ENCODE data around the gene ADCY2. TPM values are rescaled to one million over a fixed set of nuclear protein-coding genes. Genes with fewer than 3 reads are reported as not detected.

The ADCY2 gene
- total and polyA plus RNA-seq, 2 experiments from 2014 or later: 23.8 to 74.9 TPM

DNA sequence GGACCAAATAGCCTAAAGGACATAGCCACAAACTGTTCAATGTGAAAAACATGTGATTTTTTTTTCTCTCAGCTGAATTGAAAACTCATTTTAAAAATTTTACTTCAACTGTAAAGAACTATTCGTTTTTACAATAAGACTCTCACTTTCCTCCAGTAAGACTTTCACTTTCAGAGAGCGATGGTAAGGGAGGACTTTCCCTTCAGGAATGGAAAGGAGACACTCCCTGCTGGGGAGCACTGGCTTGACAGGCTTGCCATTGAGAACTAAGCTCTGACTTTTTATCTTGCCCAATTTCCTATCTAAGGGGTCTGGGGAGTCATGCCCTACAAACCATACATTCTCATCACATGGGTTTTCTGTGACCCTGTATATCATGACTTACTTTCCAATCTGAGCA lies 268.3 kb downstream of the ADCY2 start:
- H3K27ac ChIP-seq (ENCODE audit: low read depth): no peak overlapping the region
- H3K27ac Mint-ChIP-seq: peak overlapping the region; percentile 26; the same call in 1 of the 2 replicates
- no peak overlapping the region for H3K4me2 ChIP-seq
- no peak overlapping the region for H2AFZ ChIP-seq
- H3K4me1 Mint-ChIP-seq: peaks cover 35% of the 10 kb centered on the region
- H3K79me2 ChIP-seq (replicated peaks; ENCODE audit: insufficient read depth): peaks cover 10% of the 10 kb centered on the region; the same call in 1 of the 2 replicates
- DNase-seq (ENCODE audit: low spot score): no peak
- H3F3A ChIP-seq (replicated peaks; ENCODE audit: low read depth): no peaks in the 10 kb centered on the region
- TF ChIP-seq, protein P1, sequence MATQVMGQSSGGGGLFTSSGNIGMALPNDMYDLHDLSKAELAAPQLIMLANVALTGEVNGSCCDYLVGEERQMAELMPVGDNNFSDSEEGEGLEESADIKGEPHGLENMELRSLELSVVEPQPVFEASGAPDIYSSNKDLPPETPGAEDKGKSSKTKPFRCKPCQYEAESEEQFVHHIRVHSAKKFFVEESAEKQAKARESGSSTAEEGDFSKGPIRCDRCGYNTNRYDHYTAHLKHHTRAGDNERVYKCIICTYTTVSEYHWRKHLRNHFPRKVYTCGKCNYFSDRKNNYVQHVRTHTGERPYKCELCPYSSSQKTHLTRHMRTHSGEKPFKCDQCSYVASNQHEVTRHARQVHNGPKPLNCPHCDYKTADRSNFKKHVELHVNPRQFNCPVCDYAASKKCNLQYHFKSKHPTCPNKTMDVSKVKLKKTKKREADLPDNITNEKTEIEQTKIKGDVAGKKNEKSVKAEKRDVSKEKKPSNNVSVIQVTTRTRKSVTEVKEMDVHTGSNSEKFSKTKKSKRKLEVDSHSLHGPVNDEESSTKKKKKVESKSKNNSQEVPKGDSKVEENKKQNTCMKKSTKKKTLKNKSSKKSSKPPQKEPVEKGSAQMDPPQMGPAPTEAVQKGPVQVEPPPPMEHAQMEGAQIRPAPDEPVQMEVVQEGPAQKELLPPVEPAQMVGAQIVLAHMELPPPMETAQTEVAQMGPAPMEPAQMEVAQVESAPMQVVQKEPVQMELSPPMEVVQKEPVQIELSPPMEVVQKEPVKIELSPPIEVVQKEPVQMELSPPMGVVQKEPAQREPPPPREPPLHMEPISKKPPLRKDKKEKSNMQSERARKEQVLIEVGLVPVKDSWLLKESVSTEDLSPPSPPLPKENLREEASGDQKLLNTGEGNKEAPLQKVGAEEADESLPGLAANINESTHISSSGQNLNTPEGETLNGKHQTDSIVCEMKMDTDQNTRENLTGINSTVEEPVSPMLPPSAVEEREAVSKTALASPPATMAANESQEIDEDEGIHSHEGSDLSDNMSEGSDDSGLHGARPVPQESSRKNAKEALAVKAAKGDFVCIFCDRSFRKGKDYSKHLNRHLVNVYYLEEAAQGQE (IDR thresholded peaks at IDR 0.05; ENCODE audit: unreplicated experiment): no peak
- no peak for TF ChIP-seq CREB1 (CRISPR knock-in tag; IDR thresholded peaks at IDR 0.05; ENCODE audit: low read depth)
- TF ChIP-seq NANOG (IDR thresholded peaks at IDR 0.05; ENCODE audit: borderline replicate concordance): no peak
- H3K27me3 ChIP-seq (ENCODE audit: insufficient read depth): no peaks in the 10 kb centered on the region
- no peak overlapping the region for H3K4me3 ChIP-seq
- ATAC-seq: no peak; the same call in 2 of the 3 replicates
- no peaks in the 10 kb centered on the region; the same call in 1 of the 2 replicates for H3K9me2 ChIP-seq (ENCODE audit: insufficient read depth)
- H3K36me3 Mint-ChIP-seq (ENCODE audit: low read depth): peaks cover 31% of the 10 kb centered on the region
- no peak overlapping the region for H3K4me3 Mint-ChIP-seq
- peaks cover 5% of the 10 kb centered on the region; the same call in 2 of the 3 replicates for H3K9me3 Mint-ChIP-seq
- peaks cover 7% of the 10 kb centered on the region for H3K27me3 Mint-ChIP-seq (ENCODE audit: insufficient read depth, low read depth, poor library complexity)
- H4K20me1 ChIP-seq (replicated peaks; ENCODE audit: insufficient read depth): no peaks in the 10 kb centered on the region
- peaks cover 17% of the 10 kb centered on the region for H3K4me1 ChIP-seq (ENCODE audit: insufficient read depth)
- H3K36me3 ChIP-seq (ENCODE audit: insufficient read depth): no peaks in the 10 kb centered on the region

DNA sequence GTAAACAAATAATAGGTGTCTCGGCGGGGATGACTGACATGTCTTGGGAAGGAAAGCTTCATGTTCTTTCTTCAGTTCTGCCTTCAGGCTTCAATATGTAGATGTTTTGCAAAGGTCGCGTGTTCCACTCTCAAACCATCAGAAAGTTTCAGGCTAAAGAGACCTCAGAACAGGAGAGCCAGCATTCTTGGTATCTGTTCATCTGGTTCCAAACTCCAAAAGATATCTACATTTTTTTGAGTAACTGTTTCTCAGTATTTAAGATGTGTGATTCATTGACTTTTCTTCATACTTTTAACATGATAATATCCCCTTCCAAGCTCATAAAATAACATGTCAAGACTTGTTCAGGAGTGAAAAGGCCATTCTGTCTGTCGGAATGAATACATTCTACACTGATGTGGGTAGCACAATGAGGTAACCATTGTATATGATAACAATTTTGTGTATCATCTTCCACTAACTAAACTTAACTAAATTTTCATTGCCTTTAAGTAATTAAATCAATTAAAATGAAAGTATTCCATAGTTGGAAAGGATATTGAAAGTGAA lies 271.4 kb downstream of the ADCY2 start:
- Histone ChIP-seq H3K4me3 (no peak overlapping the region), H2AFZ (no peak overlapping the region), H3K27me3 (ENCODE audit: insufficient read depth) (no peaks in the 10 kb centered on the region), H3K4me1 (ENCODE audit: insufficient read depth) (peaks cover 13% of the 10 kb centered on the region), H3F3A (replicated peaks; ENCODE audit: low read depth) (no peaks in the 10 kb centered on the region), H3K36me3 (ENCODE audit: insufficient read depth) (peaks cover 7% of the 10 kb centered on the region; the same call in 1 of the 2 replicates), H3K4me2 (no peak overlapping the region), H3K27ac (ENCODE audit: low read depth) (no peak overlapping the region), H3K79me2 (replicated peaks; ENCODE audit: insufficient read depth) (peaks cover 35% of the 10 kb centered on the region), H4K20me1 (replicated peaks; ENCODE audit: insufficient read depth) (no peaks in the 10 kb centered on the region), H3K9me2 (ENCODE audit: insufficient read depth) (no peaks in the 10 kb centered on the region; the same call in 1 of the 2 replicates)
- no peak overlapping the region for H3K27ac Mint-ChIP-seq
- H3K4me1 Mint-ChIP-seq: peaks cover 22% of the 10 kb centered on the region
- H3K36me3 Mint-ChIP-seq (ENCODE audit: low read depth): peaks cover 50% of the 10 kb centered on the region
- H3K4me3 Mint-ChIP-seq: no peak overlapping the region
- peaks cover 7% of the 10 kb centered on the region for H3K27me3 Mint-ChIP-seq (ENCODE audit: insufficient read depth, low read depth, poor library complexity)
- H3K9me3 Mint-ChIP-seq: peaks cover 11% of the 10 kb centered on the region
- no peak for DNase-seq (ENCODE audit: low spot score)
- no peak for ATAC-seq
- TF ChIP-seq ZNF114 (CRISPR knock-in tag; IDR thresholded peaks at IDR 0.05) (no peak), NANOG (IDR thresholded peaks at IDR 0.05; ENCODE audit: borderline replicate concordance) (no peak), ZNF331 (CRISPR knock-in tag; IDR thresholded peaks at IDR 0.05; ENCODE audit: low read depth) (no peak), EZH2phosphoT487 (IDR thresholded peaks at IDR 0.05; ENCODE audit: unreplicated experiment) (no peak)
- TF ChIP-seq, protein P2, sequence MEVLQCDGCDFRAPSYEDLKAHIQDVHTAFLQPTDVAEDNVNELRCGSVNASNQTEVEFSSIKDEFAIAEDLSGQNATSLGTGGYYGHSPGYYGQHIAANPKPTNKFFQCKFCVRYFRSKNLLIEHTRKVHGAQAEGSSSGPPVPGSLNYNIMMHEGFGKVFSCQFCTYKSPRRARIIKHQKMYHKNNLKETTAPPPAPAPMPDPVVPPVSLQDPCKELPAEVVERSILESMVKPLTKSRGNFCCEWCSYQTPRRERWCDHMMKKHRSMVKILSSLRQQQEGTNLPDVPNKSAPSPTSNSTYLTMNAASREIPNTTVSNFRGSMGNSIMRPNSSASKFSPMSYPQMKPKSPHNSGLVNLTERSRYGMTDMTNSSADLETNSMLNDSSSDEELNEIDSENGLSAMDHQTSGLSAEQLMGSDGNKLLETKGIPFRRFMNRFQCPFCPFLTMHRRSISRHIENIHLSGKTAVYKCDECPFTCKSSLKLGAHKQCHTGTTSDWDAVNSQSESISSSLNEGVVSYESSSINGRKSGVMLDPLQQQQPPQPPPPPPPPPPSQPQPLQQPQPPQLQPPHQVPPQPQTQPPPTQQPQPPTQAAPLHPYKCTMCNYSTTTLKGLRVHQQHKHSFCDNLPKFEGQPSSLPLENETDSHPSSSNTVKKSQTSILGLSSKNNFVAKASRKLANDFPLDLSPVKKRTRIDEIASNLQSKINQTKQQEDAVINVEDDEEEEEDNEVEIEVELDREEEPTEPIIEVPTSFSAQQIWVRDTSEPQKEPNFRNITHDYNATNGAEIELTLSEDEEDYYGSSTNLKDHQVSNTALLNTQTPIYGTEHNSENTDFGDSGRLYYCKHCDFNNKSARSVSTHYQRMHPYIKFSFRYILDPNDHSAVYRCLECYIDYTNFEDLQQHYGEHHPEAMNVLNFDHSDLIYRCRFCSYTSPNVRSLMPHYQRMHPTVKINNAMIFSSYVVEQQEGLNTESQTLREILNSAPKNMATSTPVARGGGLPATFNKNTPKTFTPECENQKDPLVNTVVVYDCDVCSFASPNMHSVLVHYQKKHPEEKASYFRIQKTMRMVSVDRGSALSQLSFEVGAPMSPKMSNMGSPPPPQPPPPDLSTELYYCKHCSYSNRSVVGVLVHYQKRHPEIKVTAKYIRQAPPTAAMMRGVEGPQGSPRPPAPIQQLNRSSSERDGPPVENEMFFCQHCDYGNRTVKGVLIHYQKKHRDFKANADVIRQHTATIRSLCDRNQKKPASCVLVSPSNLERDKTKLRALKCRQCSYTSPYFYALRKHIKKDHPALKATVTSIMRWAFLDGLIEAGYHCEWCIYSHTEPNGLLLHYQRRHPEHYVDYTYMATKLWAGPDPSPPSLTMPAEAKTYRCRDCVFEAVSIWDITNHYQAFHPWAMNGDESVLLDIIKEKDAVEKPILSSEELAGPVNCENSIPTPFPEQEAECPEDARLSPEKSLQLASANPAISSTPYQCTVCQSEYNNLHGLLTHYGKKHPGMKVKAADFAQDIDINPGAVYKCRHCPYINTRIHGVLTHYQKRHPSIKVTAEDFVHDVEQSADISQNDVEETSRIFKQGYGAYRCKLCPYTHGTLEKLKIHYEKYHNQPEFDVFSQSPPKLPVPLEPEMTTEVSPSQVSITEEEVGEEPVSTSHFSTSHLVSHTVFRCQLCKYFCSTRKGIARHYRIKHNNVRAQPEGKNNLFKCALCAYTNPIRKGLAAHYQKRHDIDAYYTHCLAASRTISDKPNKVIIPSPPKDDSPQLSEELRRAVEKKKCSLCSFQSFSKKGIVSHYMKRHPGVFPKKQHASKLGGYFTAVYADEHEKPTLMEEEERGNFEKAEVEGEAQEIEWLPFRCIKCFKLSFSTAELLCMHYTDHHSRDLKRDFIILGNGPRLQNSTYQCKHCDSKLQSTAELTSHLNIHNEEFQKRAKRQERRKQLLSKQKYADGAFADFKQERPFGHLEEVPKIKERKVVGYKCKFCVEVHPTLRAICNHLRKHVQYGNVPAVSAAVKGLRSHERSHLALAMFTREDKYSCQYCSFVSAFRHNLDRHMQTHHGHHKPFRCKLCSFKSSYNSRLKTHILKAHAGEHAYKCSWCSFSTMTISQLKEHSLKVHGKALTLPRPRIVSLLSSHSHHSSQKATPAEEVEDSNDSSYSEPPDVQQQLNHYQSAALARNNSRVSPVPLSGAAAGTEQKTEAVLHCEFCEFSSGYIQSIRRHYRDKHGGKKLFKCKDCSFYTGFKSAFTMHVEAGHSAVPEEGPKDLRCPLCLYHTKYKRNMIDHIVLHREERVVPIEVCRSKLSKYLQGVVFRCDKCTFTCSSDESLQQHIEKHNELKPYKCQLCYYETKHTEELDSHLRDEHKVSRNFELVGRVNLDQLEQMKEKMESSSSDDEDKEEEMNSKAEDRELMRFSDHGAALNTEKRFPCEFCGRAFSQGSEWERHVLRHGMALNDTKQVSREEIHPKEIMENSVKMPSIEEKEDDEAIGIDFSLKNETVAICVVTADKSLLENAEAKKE (CRISPR knock-in tag; IDR thresholded peaks at IDR 0.05): no peak
- TF ChIP-seq, protein P3, sequence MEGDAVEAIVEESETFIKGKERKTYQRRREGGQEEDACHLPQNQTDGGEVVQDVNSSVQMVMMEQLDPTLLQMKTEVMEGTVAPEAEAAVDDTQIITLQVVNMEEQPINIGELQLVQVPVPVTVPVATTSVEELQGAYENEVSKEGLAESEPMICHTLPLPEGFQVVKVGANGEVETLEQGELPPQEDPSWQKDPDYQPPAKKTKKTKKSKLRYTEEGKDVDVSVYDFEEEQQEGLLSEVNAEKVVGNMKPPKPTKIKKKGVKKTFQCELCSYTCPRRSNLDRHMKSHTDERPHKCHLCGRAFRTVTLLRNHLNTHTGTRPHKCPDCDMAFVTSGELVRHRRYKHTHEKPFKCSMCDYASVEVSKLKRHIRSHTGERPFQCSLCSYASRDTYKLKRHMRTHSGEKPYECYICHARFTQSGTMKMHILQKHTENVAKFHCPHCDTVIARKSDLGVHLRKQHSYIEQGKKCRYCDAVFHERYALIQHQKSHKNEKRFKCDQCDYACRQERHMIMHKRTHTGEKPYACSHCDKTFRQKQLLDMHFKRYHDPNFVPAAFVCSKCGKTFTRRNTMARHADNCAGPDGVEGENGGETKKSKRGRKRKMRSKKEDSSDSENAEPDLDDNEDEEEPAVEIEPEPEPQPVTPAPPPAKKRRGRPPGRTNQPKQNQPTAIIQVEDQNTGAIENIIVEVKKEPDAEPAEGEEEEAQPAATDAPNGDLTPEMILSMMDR (conservative IDR thresholded peaks at IDR 0.05; ENCODE audit: low read depth in 2 of 2): no peak

Measured in GM23338 (cell line).